ENCODE measurements around the gene B4GALNT3.

GRCh38 chr12:559906-560455 is 100.2 kb downstream of the B4GALNT3 start:
- TF ChIP-seq CTCF (IDR thresholded peaks at IDR 0.05; ENCODE audit: low read length): no peak
- TF ChIP-seq EZH2 (IDR thresholded peaks at IDR 0.05; ENCODE audit: borderline replicate concordance, low read length): no peak

Data from OCI-LY1 (cell line).